CD4-positive, alpha-beta T cell treated with Interferon gamma for 1 hour (primary cell): ENCODE data around the gene ITGA11.

Experiments
- DNase-seq: peaks from one replicate; pipeline ENCODE4 v3.0.0-alpha.2; 2020

ITGA11 gene, protein sequence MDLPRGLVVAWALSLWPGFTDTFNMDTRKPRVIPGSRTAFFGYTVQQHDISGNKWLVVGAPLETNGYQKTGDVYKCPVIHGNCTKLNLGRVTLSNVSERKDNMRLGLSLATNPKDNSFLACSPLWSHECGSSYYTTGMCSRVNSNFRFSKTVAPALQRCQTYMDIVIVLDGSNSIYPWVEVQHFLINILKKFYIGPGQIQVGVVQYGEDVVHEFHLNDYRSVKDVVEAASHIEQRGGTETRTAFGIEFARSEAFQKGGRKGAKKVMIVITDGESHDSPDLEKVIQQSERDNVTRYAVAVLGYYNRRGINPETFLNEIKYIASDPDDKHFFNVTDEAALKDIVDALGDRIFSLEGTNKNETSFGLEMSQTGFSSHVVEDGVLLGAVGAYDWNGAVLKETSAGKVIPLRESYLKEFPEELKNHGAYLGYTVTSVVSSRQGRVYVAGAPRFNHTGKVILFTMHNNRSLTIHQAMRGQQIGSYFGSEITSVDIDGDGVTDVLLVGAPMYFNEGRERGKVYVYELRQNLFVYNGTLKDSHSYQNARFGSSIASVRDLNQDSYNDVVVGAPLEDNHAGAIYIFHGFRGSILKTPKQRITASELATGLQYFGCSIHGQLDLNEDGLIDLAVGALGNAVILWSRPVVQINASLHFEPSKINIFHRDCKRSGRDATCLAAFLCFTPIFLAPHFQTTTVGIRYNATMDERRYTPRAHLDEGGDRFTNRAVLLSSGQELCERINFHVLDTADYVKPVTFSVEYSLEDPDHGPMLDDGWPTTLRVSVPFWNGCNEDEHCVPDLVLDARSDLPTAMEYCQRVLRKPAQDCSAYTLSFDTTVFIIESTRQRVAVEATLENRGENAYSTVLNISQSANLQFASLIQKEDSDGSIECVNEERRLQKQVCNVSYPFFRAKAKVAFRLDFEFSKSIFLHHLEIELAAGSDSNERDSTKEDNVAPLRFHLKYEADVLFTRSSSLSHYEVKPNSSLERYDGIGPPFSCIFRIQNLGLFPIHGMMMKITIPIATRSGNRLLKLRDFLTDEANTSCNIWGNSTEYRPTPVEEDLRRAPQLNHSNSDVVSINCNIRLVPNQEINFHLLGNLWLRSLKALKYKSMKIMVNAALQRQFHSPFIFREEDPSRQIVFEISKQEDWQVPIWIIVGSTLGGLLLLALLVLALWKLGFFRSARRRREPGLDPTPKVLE

DNA sequence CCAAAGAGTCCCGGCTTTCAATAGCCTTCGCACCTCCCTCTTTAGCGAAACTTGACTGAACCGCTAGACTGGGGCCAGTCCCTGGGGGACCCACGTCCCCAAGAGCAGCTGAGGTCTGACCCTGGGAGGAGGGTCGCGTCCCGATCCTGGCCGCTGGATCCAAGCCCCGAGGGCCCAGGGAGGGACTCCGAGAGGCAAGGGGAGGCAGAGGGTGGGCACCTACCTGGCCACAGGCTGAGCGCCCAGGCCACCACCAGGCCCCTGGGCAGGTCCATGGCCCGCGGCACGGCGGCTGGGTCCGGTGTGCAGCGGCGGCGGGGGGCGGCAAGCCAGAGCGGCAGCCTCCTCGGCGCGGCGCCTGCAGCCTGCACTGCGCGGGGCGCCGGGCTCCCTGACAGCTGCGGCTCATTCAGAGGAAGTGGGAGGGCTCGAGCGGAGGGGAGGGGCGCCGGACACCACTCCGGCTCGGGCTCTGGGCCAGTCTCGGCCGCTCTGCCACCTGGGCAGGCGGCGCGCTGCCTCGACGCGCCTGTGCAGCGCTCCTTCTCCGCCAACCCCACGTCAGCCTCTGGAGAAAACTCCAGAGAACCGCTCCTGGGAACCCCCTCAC, at the start of gene ITGA11:
Gene ITGA11, minus strand, starts transcription at position 372 of the 610 bp plus-strand sequence. Its CDS starts 97 bp downstream, at position 275.
- DNase-seq = no peak

- DNase-seq = no peak
Observed at GRCh38 chr15:68481321-68481720, 49.4 kb upstream of the ITGA11 start.

- no peak for DNase-seq
Observed at GRCh38 chr15:68480296-68480695, 48.3 kb upstream of the ITGA11 start.

- DNase-seq = no peak
Observed at GRCh38 chr15:68479870-68480269, 47.9 kb upstream of the ITGA11 start.

GRCh38 chr15:68479406-68479805, 47.4 kb upstream of the ITGA11 start:
- no peak for DNase-seq

GRCh38 chr15:68478853-68479252, 46.9 kb upstream of the ITGA11 start:
- no peak for DNase-seq

DNA sequence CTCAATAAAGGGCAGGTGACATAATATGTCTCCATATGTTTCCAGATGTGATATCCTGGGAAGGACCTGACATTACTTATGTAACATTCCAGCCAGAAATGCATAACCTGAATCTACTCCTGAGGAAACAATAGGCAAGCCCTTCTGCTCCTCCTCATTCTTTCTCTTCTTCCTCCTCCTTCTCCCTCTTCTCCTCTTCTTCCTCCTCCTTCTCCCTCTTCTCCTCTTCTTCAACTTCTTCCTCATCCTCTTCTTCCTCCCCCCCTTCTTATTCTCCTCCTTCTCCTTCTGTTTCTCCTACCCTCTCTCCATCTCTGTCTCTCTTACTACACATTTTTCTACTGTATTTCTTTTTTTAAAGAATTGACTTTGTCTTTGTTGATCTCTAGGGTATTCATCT, 43.5 kb upstream of the ITGA11 start:
- no peak for DNase-seq

DNA sequence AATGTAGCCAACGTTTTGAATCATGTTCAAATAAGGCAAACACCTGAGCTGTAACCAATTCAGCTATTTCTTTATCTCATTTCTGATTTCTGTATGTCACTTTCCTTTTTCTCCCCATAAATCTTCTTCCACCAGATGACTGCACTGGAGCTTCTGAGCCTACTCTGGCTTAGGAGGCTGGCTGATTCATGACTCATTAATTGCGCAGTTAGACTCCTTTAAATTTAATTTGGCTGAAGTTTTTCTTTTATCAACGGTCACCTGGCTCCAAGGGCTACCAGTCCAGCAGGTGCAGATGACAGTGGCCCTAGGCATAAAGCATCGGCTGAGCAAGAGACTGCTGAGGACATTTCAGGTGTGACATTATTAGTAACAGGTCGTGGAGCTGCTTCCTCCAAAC, 39.6 kb upstream of the ITGA11 start:
- no peak for DNase-seq

DNA sequence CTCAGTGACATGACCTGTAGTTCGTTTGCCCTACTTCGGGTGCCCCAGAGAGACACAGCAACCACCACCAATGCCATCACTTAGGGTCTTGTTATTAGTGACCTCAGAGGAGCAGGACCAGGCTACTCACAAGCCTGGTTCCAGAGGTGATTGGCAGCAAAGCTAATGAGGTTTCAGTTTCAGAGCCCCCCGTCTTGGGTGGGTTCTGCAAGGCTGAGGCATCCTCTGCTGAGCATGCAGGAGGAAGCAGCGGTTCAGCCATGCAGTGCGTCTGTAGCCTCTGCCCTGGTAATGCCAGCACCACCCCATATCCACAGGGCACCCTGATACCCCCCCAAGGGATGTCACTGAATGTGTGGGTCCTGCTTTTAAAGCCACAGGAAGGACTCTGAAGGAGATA, 39.0 kb upstream of the ITGA11 start:
- DNase-seq = no peak

- DNase-seq = no peak
Observed at GRCh38 chr15:68470049-68470742, 38.2 kb upstream of the ITGA11 start.

- DNase-seq = no peak
Observed at GRCh38 chr15:68469162-68470048, 37.4 kb upstream of the ITGA11 start.

DNA sequence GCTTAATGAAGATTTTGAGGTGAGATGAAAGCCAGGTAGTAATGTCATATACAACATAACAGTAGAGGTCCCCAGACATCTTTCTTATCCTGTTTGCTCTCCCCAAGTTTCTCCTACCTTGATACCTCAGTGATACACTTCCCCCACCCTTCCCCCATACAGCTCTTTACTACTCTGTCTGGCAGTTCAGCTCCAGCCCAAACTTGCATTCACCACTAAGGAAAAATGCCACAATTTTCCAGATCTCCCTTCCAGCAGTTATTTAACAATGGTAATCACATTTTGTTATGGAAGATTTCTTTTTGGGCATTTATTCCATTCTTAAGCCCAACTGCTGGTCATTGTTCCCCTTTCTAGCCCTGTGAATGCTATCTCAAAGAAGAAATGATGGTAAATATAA, 34.9 kb upstream of the ITGA11 start:
- no peak for DNase-seq

DNA sequence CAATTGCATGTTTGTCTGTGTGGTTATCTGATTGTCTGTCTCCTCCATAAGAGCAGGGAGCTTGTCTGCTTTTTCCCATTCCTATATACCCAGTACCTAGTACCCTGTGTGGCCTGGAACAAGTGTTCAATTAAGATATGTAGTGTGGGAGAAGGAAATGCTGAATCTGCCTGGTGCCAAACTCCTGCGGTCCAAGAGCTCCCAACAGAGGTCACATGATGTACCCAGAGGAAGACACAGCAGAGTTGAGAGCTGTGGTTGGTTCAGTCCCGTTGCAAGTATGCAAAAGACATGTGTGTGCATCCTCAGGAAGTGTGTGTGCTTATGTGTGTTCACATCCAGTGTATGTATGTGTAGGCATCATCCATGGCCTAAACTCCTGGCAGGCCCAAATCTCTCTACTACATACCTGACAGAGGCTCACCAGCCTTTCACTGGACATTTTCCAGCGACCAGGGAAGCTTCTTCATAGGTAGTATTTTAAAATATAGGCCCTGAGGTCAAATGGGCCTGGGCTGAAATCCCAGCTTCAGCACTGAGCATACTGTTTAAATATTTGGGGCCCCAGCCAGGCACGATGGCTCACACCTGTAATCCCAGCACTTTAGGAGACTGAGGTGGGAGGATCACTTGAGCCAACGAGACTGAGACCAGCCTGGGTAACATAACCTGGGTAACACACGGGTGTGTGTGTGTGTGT, 34.0 kb upstream of the ITGA11 start:
- no peak for DNase-seq

GRCh38 chr15:68464448-68465090, 32.6 kb upstream of the ITGA11 start:
- no peak for DNase-seq

DNA sequence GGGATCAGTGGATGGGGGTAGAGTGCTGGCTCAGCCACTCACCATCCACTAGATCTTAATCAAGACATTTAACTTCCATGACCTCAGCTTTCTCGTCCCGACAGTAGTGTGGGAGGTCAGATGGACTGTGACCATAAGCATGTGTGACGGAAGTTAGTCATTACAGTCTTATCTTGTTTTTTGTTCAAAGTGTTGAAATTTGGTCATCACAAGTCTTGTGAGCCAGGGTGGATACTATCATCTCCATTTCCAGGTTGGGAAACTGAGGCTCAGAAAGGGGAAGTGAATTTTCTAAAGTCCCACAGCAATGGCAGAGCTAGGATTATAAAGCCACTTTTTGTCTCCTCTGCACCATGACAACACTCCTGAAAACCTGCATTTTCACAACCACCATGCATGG, 32.0 kb upstream of the ITGA11 start:
- DNase-seq = no peak

GRCh38 chr15:68463444-68463843, 31.5 kb upstream of the ITGA11 start:
- no peak for DNase-seq

GRCh38 chr15:68460166-68460565, 28.2 kb upstream of the ITGA11 start:
- DNase-seq = no peak

DNA sequence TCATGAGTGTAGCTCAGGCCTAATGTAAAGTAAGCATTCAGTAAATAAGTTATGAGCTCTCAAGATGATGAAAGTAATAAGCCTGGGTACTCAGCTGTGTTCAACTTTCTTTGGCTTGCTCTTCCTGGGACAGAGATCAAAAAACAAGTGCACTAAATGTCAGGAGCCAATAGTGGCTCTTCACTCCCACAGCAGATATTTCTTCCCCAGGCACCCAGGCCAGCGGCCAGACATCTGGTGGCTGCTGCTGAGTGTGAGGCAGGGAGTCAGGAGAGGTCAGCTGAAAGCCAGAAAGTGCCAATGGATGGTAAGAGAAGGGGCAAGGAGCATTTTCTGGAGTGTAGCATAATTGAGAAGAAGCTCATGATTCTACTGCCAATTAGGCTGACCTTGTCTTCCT, 18.2 kb upstream of the ITGA11 start:
- DNase-seq = no peak

DNA sequence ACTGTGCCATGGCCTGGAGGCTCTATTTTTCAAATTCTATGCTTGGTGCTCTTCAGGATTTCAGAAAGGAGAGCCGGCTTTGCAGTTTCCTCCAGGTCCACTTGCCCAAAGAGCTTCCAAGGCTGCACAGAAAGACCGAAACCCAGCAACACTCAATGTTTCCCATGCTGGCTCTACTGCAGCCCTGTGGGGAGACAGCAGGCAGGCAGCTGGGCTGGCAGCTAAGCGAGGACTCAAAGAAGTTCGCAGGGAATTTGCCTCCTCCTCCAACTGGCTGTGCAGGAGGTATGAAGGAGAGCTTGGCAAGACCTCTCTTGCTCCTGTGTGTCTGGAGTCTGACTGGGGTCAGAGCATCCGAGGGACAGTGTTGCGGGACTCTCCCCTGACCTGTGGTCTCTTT, 17.4 kb upstream of the ITGA11 start:
- DNase-seq = no peak
